ENCODE results near the gene TSPAN5.

TSPAN5 gene

GRCh38 chr4:98565681-98566301, 92.6 kb downstream of the TSPAN5 start:
- Histone ChIP-seq H3K9me2 (replicated peaks; ENCODE audit: low read depth, low read length) (no peaks in the 10 kb centered on the region), H3K9ac (ENCODE audit: low read depth, low read length, poor library complexity, severe bottlenecking) (no peak overlapping the region), H3K79me2 (ENCODE audit: insufficient read depth, low read length) (0 out of 2 replicates have a peak, but pooled peaks cover 2% of the 10 kb centered on the region), H3K4me1 (ENCODE audit: insufficient read depth, low read length, poor library complexity, severe bottlenecking) (peaks cover 21% of the 10 kb centered on the region), H3K27me3 (ENCODE audit: insufficient read depth, low read length, poor library complexity, severe bottlenecking) (no peaks in the 10 kb centered on the region), H2AFZ (ENCODE audit: low read length) (no peak overlapping the region), H3K4me3 (ENCODE audit: low read length, poor library complexity, severe bottlenecking) (no peak overlapping the region), H3K9me3 (ENCODE audit: insufficient read depth, low read depth, low read length) (no peaks in the 10 kb centered on the region), H4K20me1 (ENCODE audit: insufficient read depth, low read length, poor library complexity, severe bottlenecking) (no peaks in the 10 kb centered on the region), H3F3A (ENCODE audit: low read depth) (no peaks in the 10 kb centered on the region), H3K36me3 (ENCODE audit: insufficient read depth, low read length) (no peaks in the 10 kb centered on the region), H3K4me2 (ENCODE audit: low read depth, low read length, poor library complexity, severe bottlenecking) (no peak overlapping the region)
- TF ChIP-seq EZH2phosphoT487 (IDR thresholded peaks at IDR 0.05; ENCODE audit: borderline replicate concordance): no peak
- TF ChIP-seq, protein P1, sequence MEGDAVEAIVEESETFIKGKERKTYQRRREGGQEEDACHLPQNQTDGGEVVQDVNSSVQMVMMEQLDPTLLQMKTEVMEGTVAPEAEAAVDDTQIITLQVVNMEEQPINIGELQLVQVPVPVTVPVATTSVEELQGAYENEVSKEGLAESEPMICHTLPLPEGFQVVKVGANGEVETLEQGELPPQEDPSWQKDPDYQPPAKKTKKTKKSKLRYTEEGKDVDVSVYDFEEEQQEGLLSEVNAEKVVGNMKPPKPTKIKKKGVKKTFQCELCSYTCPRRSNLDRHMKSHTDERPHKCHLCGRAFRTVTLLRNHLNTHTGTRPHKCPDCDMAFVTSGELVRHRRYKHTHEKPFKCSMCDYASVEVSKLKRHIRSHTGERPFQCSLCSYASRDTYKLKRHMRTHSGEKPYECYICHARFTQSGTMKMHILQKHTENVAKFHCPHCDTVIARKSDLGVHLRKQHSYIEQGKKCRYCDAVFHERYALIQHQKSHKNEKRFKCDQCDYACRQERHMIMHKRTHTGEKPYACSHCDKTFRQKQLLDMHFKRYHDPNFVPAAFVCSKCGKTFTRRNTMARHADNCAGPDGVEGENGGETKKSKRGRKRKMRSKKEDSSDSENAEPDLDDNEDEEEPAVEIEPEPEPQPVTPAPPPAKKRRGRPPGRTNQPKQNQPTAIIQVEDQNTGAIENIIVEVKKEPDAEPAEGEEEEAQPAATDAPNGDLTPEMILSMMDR (conservative IDR thresholded peaks at IDR 0.05; ENCODE audit: low read length): no peak

- H4K20me1 ChIP-seq (ENCODE audit: insufficient read depth, low read length, poor library complexity, severe bottlenecking): no peaks in the 10 kb centered on the region
- H3K9me2 ChIP-seq (replicated peaks; ENCODE audit: low read depth, low read length): no peaks in the 10 kb centered on the region
- peaks cover 21% of the 10 kb centered on the region for H3K4me1 ChIP-seq (ENCODE audit: insufficient read depth, low read length, poor library complexity, severe bottlenecking)
- H3K4me3 ChIP-seq (ENCODE audit: low read length, poor library complexity, severe bottlenecking): no peak overlapping the region
- H3K36me3 ChIP-seq (ENCODE audit: insufficient read depth, low read length): no peaks in the 10 kb centered on the region
- H3K9ac ChIP-seq (ENCODE audit: low read depth, low read length, poor library complexity, severe bottlenecking): no peak overlapping the region
- TF ChIP-seq, protein P1 (conservative IDR thresholded peaks at IDR 0.05; ENCODE audit: low read length): no peak
- no peak for TF ChIP-seq EZH2phosphoT487 (IDR thresholded peaks at IDR 0.05; ENCODE audit: borderline replicate concordance)
- no peak overlapping the region for H2AFZ ChIP-seq (ENCODE audit: low read length)
- 0 out of 2 replicates have a peak, but pooled peaks cover 2% of the 10 kb centered on the region for H3K79me2 ChIP-seq (ENCODE audit: insufficient read depth, low read length)
- no peaks in the 10 kb centered on the region for H3K27me3 ChIP-seq (ENCODE audit: insufficient read depth, low read length, poor library complexity, severe bottlenecking)
- no peak overlapping the region for H3K4me2 ChIP-seq (ENCODE audit: low read depth, low read length, poor library complexity, severe bottlenecking)
- H3K9me3 ChIP-seq (ENCODE audit: insufficient read depth, low read depth, low read length): no peaks in the 10 kb centered on the region
- H3F3A ChIP-seq (ENCODE audit: low read depth): no peaks in the 10 kb centered on the region
Observed at GRCh38 chr4:98564852-98565251, 93.6 kb downstream of the TSPAN5 start.

GRCh38 chr4:98560321-98560720, 98.1 kb downstream of the TSPAN5 start:
- Histone ChIP-seq H3K4me3 (ENCODE audit: low read length, poor library complexity, severe bottlenecking) (no peak overlapping the region), H3K79me2 (ENCODE audit: insufficient read depth, low read length) (no peaks in the 10 kb centered on the region), H3F3A (ENCODE audit: low read depth) (no peaks in the 10 kb centered on the region), H3K4me2 (ENCODE audit: low read depth, low read length, poor library complexity, severe bottlenecking) (no peak overlapping the region), H3K9me3 (ENCODE audit: insufficient read depth, low read depth, low read length) (no peaks in the 10 kb centered on the region), H4K20me1 (ENCODE audit: insufficient read depth, low read length, poor library complexity, severe bottlenecking) (no peaks in the 10 kb centered on the region), H3K36me3 (ENCODE audit: insufficient read depth, low read length) (no peaks in the 10 kb centered on the region), H2AFZ (ENCODE audit: low read length) (no peak overlapping the region), H3K4me1 (ENCODE audit: insufficient read depth, low read length, poor library complexity, severe bottlenecking) (peaks cover 19% of the 10 kb centered on the region), H3K9ac (ENCODE audit: low read depth, low read length, poor library complexity, severe bottlenecking) (no peak overlapping the region), H3K27me3 (ENCODE audit: insufficient read depth, low read length, poor library complexity, severe bottlenecking) (no peaks in the 10 kb centered on the region), H3K9me2 (replicated peaks; ENCODE audit: low read depth, low read length) (no peaks in the 10 kb centered on the region)
- TF ChIP-seq, protein P1 (conservative IDR thresholded peaks at IDR 0.05; ENCODE audit: low read length): no peak
- TF ChIP-seq EZH2phosphoT487 (IDR thresholded peaks at IDR 0.05; ENCODE audit: borderline replicate concordance): no peak
